HG03457 (cell line): Measurements from ENCODE around the gene SAT2.
"Not testable (repeated sequence)": the region's sequence is repeated elsewhere in the genome, so short reads cannot be mapped to it uniquely, and the experiment has no call there.

ENCODE experiments used
- ATAC-seq: cut with Tn5 transposase; IDR thresholded peaks from one replicate; pipeline ENCODE4 v1.9.1; 2021; ENCODE audit warnings: moderate number of reproducible peaks; ENCODE audit not compliant: unreplicated experiment

The SAT2 gene

DNA sequence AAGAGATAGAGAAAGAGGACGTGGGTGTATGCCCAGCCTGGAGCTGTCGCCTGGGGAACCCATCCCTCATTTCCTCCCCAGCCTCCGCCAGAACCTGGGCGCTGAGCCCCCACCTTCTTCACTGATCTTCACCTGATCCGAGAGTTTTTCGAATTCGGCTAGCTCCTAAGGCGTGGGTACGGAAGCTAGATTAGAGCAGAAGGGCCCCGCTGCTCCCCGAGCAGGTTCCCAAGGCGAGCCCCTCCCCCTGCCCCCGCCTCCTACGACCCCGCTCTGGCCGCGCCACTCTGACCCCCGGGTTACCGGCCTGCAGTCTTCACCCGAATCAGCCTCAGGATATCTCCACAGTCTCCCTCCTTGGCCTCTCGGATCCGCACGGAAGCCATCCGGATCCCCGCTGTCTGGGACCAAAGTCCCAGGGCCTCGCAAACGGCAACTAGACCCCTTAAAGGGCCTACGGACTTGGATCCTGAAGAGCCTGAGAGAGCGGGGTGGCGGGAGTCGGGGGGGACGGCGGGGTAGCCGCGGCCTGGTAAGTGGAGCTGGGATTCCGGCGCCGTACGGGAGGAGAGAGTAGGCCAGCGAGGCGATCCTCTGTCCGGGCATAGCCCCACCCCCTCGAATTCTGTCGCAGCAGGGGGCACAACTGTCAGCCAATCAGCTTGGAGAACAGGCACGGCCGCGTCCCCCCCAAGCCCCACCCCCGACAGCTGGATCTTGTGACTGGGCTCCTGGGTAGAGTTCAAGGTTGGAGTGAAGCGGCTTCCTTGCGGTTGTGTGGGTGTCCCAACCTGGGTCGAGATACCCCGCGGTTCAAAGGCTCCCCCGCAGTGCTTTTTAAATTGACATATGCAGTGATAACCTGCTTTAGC, at the start of gene SAT2:
SAT2 (minus strand) TSS at position 572 of the 872 bp plus-strand sequence; CDS start at position 386, 186 bp downstream.
- ATAC-seq = no peak

DNA sequence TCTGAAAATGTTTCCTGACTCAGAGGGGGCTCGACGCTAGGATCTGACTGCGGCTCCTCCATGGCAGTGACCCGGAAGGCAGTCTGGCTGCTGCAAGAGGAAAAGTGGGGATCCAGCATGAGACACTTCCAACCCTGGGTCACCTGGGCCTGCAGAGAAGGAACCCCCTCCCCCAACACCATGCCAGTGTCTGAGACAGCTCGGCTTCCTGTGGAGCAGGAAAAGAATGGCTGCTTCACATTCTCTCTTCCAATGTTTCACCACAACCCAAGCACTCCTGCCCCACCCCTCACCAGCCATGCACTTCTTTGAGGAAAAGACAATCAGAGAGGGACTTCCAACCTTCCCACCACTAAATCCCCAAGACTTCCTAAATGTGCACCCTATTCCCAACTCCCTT, 48.9 kb upstream of the SAT2 start:
- no peak for ATAC-seq

DNA sequence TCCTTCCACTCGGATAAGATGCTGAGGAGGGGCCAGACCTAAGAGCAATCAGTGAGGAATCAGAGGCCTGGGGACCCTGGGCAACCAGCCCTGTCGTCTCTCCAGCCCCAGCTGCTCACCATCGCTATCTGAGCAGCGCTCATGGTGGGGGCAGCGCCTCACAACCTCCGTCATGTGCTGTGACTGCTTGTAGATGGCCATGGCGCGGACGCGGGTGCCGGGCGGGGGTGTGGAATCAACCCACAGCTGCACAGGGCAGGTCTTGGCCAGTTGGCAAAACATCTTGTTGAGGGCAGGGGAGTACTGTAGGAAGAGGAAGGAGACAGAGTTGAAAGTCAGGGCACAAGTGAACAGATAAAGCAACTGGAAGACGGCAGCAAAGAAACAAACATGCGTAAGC, 47.3 kb upstream of the SAT2 start:
- ATAC-seq = no peak

DNA sequence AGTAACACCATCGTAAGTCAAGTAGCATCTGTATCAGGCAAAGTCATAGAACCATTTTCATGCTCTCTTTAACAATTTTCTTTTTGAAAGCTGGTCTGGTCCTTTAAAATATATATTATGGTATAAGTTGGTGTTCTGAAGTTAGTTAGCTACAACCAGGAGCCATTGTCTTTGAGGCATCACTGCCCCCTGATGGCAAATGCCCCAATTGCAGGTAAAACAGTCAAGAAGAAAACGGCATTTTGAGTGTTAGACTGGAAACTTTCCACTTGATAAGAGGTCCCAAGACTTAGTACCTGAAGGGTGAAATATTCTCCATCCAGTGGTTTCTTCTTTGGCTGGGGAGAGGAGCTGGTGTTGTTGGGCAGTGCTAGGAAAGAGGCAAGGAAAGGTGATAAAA, 45.6 kb upstream of the SAT2 start:
- no peak for ATAC-seq

DNA sequence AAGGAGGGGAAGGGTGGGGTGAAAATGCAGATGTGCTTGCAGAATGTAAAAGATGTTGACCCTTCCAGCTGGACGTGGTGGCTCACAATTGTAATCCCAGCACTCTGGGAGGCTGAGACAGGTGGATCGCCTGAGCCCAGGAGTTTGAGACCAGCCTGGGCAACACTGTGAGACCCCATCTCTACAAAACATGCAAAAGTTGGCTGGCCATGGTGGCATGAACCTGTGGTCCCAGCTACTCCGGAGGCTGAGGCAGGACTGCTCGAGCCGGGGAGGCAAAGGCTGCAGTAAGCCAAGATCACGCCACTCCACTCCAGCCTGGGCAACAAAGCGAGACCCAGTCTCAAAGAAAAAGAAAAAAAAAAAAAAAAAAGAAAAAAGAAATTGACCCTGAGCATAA, 40.9 kb upstream of the SAT2 start:
- ATAC-seq = no peak

DNA sequence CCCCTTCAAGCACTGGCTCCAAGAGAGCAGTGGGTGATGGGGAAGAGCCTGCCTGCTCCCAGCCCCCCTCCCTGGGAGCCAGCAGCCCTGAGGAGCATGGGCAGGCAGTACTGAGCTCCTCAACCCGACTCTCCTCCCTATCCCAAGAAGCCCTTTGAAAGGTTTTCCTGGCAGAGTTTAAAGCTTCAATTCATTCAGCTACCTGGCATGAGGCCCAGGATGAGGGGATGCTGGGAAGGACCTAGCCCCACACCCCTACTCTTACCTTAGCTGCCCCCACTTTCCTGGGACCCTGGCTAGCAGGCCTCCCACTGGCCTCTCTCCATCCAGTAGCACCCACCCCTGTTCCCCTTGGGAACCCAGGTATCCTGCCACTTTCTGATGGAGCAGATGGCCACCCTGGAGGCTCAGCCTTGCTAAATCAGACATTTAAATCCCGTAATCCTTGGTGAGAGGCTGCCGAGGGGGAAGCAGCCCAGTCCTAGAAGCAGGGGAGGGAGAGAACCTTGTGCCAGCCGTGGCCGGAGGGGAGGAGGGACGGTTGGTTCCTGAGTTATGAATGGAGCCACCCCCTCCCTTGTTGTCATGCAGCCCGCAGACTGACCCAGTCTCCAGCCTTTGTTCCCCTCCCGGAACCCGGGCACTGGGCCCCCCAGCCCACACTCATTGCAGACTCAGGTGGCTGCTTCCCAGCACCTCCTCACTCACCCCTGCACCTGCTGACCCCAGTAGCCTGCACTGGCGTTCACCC, 40.2 kb upstream of the SAT2 start:
- ATAC-seq = no peak

DNA sequence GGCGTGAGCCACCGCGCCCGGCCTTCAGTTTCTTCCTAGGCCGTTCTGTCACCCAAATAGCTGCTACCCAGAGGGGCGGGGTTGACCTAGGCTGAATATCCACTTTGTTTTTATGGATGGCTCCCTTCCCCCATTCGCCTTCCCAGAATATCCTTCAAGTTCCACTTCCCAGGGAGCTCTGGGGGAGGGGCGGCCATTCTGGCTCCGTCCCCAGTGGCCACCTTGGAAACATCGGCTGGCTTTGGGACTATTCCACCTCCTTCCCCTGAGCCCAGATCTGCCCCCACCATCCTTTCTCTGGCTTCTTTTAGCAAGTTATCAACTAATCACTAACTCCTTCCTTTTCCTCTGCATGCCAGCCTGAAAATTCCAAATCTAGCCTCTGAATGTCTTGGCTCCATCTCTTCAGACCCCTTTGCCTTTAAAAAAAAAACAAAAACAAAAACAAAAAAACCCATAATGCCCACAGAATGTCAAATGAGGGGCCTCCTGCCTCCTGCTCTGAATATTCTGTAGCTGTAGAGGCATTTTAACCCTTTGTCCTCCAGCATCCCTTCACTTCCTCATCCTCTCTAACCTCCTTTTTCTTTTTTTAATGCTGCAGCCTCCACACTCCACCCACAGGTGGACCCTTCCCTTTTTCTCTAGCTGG, 29.5 kb upstream of the SAT2 start:
- no peak for ATAC-seq

DNA sequence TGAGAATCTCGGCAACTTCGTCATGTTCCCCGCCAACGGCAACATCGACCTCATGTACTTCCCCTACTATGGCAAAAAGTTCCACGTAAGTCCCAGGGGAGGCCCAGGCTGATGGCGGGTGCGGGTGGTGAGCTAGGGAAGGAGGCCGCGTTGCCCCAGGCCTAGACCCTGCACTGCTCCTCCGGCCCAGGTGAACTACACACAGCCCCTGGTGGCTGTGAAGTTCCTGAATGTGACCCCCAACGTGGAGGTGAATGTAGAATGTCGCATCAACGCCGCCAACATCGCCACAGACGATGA, 27.9 kb upstream of the SAT2 start:
- ATAC-seq = no peak

DNA sequence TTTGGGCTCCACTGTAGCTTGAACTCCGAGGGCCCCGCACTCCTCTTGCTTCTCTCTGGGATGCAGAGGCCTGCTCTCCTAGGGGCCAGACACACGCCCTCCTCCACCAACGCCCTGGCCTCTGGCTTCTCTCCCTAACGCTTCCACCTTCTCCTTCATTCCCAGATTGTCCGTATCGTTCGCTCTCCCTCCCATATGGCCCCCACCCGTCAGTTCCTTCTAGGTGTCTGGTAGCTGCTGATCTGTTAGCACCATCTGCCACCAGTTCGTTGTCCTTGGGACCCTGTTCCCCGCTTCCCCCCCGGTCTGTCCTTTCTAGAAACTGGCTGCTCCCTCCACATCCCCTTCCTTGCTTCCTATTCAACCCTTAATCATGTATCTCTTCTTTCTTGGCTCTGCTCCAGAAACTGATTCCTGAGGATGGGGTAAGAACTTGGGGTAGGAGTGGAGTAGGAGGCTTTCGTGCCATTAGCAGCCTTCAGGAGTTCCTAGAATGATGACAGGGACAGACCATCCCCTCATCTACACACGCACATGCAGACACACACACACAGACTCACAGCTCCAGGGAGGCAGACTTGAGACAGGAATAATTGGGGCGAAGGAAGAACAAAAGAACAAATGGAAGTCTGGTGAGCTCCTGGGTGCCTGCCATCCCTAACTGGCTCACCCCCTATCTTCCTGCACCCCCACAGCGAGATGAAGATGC, 27.4 kb upstream of the SAT2 start:
- no peak for ATAC-seq

DNA sequence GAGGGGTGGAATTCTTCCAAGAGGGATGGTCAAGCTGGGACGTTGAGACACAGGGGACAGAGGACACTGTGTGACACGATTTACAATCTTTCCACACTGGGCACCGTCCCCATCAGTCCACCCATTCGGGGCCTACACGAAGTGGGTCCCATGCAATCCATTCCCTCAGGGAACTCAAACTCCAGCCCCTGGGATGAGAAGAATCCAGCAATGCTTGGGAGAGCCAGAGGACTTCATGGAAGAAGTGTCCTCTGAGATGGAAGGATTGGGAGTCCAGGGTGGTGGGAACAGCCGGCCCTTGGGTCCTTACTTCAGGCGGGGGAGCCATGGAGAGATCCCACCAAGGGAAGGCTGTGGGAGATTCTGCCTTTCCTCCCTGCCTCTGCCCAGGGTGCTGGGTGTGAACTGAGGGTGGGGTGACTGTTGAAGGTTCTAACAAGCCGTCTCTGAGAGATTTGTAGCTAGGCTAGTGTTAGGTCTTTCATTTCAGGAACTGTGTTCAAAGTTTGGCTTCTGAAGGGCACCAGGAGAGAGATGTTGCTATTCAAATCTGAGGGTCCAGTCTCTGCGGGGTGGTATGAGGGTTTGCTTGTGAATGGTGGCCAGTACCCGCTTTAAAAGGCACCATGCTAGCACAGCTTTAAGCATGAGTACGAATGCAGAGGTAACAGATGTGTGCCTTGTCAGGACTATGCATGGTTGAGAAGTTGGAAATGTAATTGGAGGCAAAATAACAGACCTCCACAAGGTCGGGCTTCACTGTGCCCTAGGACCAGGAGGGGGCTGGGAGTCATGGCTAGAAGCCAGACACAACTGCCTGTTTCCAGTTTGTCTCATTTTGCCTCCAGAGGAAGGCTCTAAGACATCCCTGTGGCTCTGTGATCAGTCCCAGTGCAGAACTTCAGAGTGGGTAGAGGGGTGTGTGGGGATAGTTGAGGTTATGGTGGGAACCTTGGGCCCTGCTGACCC, 25.1 kb upstream of the SAT2 start:
- ATAC-seq = no peak

DNA sequence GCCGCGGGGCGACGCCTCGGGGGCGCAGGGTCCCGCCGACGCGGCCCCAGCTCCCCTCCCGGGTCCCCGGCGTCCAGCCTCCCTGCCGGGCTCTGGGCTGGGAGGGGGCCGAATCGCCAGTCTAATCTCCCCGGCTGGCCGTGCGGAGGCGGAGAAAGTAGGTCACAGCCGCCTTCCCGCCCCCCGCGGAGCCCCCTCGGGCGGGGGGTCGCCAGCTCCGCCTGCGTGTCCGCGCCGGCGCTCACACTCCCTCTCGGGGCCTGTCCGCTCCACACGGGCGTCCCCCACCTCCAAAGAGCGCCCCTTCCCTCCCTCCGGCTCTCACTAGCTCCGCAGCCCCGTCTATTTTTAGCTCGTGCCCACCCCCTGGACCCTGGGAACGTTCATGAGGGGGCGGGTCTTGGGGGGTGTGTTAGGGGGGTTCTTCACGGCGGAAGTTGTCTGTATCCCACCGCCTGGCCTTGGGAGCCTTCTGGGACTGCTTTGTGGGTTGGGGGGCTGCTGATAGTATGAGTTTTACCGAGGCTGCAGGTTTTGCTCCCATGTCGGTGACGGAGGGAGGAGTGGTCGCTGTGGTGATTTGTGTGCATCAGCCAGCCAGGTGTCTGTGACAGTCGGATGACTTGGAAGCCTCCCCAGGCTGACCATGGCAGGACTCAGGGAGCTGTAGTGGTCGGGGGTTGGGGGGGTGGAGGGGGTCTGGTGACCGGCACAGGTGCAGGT, 24.2 kb upstream of the SAT2 start:
- ATAC-seq = no peak

DNA sequence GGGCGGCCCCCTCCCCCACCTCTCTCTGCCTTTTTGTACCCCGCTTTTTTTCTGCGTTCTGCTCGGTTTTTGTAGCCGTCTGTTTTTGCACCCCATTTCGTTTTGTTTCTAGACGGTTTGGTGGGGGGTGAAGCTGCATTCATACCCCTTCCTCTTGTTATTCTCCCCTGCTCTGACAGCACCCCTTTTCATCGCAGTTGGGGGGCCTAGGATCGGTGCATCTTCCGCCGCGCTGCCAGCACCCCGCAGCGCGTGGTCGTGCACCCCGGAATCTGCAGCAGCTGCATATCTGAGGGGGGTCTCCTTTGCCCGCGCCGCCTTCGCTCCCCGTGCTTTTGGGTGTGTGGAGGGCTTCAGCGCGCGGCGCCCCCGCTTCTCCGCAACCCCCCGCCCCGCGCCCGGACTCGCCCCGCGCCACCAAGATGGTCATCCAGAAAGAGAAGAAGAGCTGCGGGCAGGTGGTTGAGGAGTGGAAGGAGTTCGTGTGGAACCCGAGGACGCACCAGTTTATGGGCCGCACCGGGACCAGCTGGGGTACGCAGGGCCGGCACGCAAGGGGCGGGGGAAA, 23.6 kb upstream of the SAT2 start:
- ATAC-seq = no peak

DNA sequence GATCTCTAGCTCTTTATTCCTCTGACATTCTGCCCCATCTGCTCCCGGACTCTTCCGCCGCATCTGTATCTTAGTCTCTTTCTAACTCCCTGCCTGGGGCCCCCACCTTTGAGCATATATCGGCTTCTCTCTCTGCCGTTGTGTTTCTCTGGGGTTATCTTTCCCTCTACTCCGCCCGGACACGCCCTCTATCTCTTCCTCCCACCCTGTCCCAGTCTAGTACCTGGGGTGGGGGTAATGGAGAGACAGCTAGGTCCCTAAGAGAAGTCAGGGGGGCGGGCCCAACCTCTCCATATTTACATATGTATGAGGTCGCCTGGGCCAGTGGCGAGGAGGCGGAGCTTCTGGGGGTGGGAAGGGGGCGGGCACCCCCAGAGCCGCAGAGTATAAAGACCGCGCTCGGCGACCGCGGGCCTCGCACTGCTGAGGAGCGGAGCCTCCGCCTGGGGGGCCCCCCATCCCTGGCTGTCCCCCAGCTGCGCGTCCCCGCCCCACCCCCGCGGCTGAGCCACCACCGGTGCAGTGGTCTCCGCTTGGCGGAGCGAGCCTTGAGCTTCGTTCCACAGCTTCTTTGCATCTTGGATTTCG, 23.0 kb upstream of the SAT2 start, which contains the start of gene ATP1B2:
ATP1B2 (plus strand) TSS at position 418 of the 588 bp plus-strand sequence. CDS start 593 bp downstream, outside the sequence.
- ATAC-seq = no peak

DNA sequence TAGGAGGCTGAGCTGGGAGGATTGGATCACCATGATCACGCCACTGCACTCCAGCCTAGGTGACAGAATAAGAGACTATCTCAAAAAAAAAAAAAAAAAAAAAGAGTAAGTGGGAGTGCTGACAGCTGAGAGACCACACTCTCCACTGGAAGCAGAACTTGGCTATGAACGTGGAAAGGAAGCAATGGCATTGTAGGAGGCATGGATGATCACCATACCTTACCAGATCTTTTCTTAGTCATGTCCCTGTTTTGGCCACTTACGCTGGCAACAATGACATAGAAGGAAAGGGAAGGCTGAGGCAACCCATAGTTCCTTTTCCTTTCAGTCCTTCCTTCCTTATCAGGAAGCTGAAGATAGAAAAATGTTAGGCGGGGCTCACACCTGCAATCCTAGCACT, 19.4 kb upstream of the SAT2 start:
- no peak for ATAC-seq

DNA sequence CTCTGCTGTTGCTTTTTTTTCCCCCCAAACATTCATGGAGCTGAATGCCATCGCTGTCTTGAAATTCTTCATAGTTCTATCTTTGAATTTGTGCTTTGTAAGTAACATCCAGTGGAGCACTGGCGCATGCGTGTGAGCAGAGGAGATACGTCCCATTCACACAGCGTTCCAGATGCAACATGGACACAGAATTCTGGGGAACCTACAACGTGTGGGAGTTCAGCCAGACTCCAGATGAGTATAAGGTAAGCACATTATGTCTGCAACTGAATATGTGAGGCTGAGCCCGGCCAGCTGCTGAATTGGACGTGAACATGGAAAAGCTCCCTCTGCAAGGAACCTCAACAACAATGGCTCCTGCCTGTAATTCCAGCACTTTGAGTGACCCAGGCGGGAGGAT, 18.8 kb upstream of the SAT2 start:
- ATAC-seq = no peak

DNA sequence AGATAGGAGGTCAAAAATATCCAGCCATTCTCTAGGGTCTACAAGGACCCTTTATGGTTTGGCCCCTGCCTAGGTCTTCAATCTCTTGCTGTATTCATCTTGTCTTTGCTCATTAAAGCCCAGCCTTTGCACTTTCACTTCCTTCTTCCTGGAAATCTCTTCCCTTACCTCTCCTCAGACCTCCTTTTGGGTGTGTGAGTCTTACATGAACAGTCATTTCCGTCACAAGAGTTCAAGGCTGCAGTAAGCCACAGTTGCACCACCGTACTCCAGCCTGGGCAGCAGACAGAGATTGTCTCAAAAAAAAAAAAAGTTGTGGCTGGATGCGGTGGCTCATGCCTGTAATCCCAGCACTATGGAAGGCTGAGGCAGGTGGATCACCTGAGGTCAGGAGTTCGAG, 17.2 kb upstream of the SAT2 start:
- no peak for ATAC-seq

DNA sequence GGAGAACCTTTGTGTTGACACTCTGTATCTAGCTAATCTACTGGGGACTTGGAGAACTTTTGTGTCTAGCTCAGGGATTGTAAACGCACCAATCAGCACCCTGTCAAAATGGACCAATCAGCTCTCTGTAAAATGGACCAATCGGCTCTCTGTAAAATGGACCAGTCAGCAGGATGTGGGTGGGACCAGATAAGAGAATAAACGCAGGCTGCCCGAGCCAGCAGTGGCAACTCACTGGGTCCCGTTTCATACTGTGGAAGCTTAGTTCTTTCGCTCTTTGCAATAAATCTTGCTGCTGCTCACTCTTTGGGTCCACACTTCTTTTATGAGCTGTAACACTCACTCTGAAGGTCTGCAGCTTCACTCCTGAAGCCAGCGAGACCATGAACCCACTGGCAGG, 14.0 kb upstream of the SAT2 start:
- not testable (repeated sequence) for ATAC-seq

DNA sequence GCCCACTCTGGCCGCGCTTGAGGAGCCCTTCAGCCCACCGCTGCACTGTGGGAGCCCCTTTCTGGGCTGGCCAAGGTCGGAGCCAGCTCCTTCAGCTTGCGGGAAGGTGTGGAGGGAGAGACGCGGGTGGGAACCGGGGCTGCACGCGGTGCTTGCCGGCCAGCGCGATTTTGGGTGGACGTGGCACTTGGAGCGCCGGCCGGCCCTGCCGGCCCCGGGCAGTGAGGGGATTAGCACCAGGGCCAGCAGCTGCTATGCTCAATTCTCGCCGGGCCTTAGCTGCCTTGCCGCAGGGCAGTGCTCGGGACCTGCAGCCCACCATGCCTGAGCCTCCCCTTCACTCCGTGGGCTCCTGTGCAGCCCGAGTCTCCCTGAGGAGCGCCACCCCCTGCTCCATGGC, 13.2 kb upstream of the SAT2 start:
- ATAC-seq = no peak

DNA sequence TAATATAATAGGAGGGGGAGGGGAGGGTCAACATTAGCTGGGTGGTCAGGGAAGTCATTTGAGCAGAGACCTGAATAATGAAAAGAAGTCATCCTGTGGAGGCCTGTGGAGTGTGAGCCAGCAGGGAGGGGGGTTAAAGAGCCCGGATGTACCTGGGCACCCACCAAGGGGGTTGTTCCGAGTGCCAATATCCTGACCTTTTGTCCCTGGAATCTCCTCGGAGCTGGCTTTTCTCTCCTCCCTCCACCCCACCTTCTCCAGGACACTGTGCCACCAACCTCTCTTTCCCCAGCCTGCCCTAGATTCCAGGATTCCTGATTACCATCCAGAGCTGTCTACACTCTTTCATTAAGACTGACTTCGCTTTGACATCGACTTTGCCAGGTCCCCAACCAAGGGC, 8.5 kb upstream of the SAT2 start:
- no peak for ATAC-seq
